IPS DF 19.7 (cell line): ENCODE data around the gene MPI.
"Not testable (repeated sequence)": the region's sequence is repeated elsewhere in the genome, so short reads cannot be mapped to it uniquely, and the experiment has no call there.

Experiments used
- DNase-seq: peaks from one replicate; pipeline ENCODE4 v3.0.0-alpha.2; 2013; ENCODE audit warnings: low read depth, low spot score

MPI gene

GRCh38 chr15:74891469-74891868 lies 1.6 kb downstream of the MPI start:
- DNase-seq: no peak

- DNase-seq: no peak
Observed at GRCh38 chr15:74892313-74892712, 2.5 kb downstream of the MPI start.

- no peak for DNase-seq
Observed at GRCh38 chr15:74892931-74893330, 3.1 kb downstream of the MPI start.

GRCh38 chr15:74893627-74894026 lies 3.8 kb downstream of the MPI start:
- DNase-seq: no peak

GRCh38 chr15:74894383-74894782 lies 4.5 kb downstream of the MPI start:
- not testable (repeated sequence) for DNase-seq

- no peak for DNase-seq
Observed at GRCh38 chr15:74895830-74896229, 6.0 kb downstream of the MPI start.

GRCh38 chr15:74896316-74896715 lies 6.5 kb downstream of the MPI start:
- DNase-seq: no peak

- no peak for DNase-seq
Observed at GRCh38 chr15:74897300-74897701, 7.5 kb downstream of the MPI start.

- DNase-seq: no peak
Observed at GRCh38 chr15:74901612-74902063, 11.8 kb downstream of the MPI start.

GRCh38 chr15:74902295-74903075 lies 12.6 kb downstream of the MPI start:
- DNase-seq: no peak

- DNase-seq: no peak
Observed at GRCh38 chr15:74903676-74904075, 13.8 kb downstream of the MPI start.

- no peak for DNase-seq
Observed at GRCh38 chr15:74904190-74904805, 14.5 kb downstream of the MPI start.

- no peak for DNase-seq
Observed at GRCh38 chr15:74906067-74906449, 16.2 kb downstream of the MPI start.

- peak; percentile 67 for DNase-seq
Observed at GRCh38 chr15:74906450-74907162, 16.8 kb downstream of the MPI start, which contains the start of gene FAM219B. Gene FAM219B, minus strand, starts transcription at chr15:74906851. Its CDS starts 51 bp downstream, at chr15:74906800.

- no peak for DNase-seq
Observed at GRCh38 chr15:74907163-74907870, 17.5 kb downstream of the MPI start.

GRCh38 chr15:74908635-74909034 lies 18.8 kb downstream of the MPI start:
- DNase-seq: no peak

GRCh38 chr15:74913041-74913440 lies 23.2 kb downstream of the MPI start:
- DNase-seq: no peak

GRCh38 chr15:74913799-74914198 lies 24.0 kb downstream of the MPI start:
- not testable (repeated sequence) for DNase-seq

- no peak for DNase-seq
Observed at GRCh38 chr15:74917676-74918075, 27.8 kb downstream of the MPI start.

GRCh38 chr15:74920456-74920855 lies 30.6 kb downstream of the MPI start:
- DNase-seq: no peak

- no peak for DNase-seq
Observed at GRCh38 chr15:74924525-74924924, 34.7 kb downstream of the MPI start.

- no peak for DNase-seq
Observed at GRCh38 chr15:74928771-74929198, 38.9 kb downstream of the MPI start.
